ENCODE data around the gene TIGD3. TPM values are rescaled to one million over a fixed set of nuclear protein-coding genes. Genes with fewer than 3 reads are reported as not detected.

TIGD3 gene
- total and polyA plus RNA-seq, 2 experiments from 2014 or later: 1.2 to 3.0 TPM

GRCh38 chr11:65399845-65400244 lies 45.3 kb downstream of the TIGD3 start:
- H3K27me3 ChIP-seq (ENCODE audit: insufficient read depth): no peaks in the 10 kb centered on the region
- 0 out of 2 replicates have a peak, but pooled peaks cover 6% of the 10 kb centered on the region for H3K4me1 ChIP-seq (ENCODE audit: insufficient read depth)
- peaks cover 9% of the 10 kb centered on the region for H3K27me3 Mint-ChIP-seq (ENCODE audit: insufficient read depth, low read depth, poor library complexity)
- DNase-seq (ENCODE audit: low spot score): no peak
- no peaks in the 10 kb centered on the region for H4K20me1 ChIP-seq (replicated peaks; ENCODE audit: insufficient read depth)
- no peaks in the 10 kb centered on the region for H3K79me2 ChIP-seq (replicated peaks; ENCODE audit: insufficient read depth)
- H3K9me3 Mint-ChIP-seq: no peaks in the 10 kb centered on the region
- no peaks in the 10 kb centered on the region for H3K9me2 ChIP-seq (ENCODE audit: insufficient read depth)
- H3K4me2 ChIP-seq: no peak overlapping the region
- H3K36me3 Mint-ChIP-seq (ENCODE audit: low read depth): peaks cover 12% of the 10 kb centered on the region; the same call in 2 of the 3 replicates
- peaks cover 10% of the 10 kb centered on the region for H3K4me1 Mint-ChIP-seq
- H3K27ac Mint-ChIP-seq: no peak overlapping the region
- H2AFZ ChIP-seq: no peak overlapping the region
- ATAC-seq: no peak
- no peak overlapping the region for H3K27ac ChIP-seq (ENCODE audit: low read depth)
- no peak overlapping the region for H3K4me3 ChIP-seq
- H3K4me3 Mint-ChIP-seq: no peak overlapping the region
- no peaks in the 10 kb centered on the region for H3K36me3 ChIP-seq (ENCODE audit: insufficient read depth)
- no peak for TF ChIP-seq ZNF462 (CRISPR knock-in tag; IDR thresholded peaks at IDR 0.05)
- no peaks in the 10 kb centered on the region for H3F3A ChIP-seq (replicated peaks; ENCODE audit: low read depth)

DNA sequence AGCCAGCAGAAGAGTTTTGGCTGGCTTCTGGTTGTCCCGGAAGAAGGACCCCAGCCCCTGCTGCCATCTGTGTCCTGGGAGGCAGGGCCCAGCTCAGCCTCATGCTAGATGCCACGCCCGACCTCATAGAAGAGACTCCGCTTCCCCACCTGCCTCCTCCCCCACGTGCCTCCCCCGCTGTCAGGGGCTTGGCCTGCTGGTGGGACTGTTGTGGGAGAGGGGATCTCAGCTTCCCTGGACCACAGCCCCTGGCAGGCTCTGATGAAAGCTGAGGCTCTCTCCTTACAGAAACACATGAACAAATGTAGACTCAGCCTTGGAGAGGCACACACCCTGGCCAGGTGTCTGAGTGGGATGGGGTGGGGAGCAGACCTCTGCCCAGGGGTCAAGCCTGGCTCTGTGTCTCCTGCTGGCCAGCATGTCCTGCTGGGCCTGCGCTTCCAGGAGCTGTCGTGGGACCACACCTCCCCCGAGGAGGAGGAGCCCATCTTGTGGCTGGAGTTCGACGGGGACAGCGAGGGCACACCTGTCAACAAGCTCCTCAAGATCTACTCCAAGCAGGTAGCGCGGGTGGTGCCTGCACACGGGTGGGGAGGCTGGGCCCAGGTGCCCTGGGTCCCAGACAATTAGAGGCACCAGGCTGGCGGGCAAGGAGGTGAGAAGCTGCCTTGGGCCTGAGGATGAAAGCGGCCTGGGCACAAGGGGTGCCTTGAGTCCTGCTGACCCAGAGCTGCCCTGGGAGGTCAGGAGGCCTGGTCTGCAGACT lies 45.9 kb downstream of the TIGD3 start:
- Mint-ChIP-seq H3K27me3 (ENCODE audit: insufficient read depth, low read depth, poor library complexity) (peaks cover 9% of the 10 kb centered on the region), H3K27ac (no peak overlapping the region), H3K9me3 (no peaks in the 10 kb centered on the region), H3K4me1 (peaks cover 10% of the 10 kb centered on the region), H3K36me3 (ENCODE audit: low read depth) (peaks cover 14% of the 10 kb centered on the region; the same call in 2 of the 3 replicates), H3K4me3 (no peak overlapping the region)
- no peaks in the 10 kb centered on the region for H3K36me3 ChIP-seq (ENCODE audit: insufficient read depth)
- H3K4me1 ChIP-seq (ENCODE audit: insufficient read depth): 0 out of 2 replicates have a peak, but pooled peaks cover 6% of the 10 kb centered on the region
- no peak overlapping the region for H3K27ac ChIP-seq (ENCODE audit: low read depth)
- H3K27me3 ChIP-seq (ENCODE audit: insufficient read depth): no peaks in the 10 kb centered on the region
- DNase-seq (ENCODE audit: low spot score) (no peak), ATAC-seq (no peak)
- H2AFZ ChIP-seq: no peak overlapping the region
- H3F3A ChIP-seq (replicated peaks; ENCODE audit: low read depth): no peaks in the 10 kb centered on the region
- no peak overlapping the region for H3K4me3 ChIP-seq
- H3K79me2 ChIP-seq (replicated peaks; ENCODE audit: insufficient read depth): no peaks in the 10 kb centered on the region
- H3K4me2 ChIP-seq: no peak overlapping the region
- H4K20me1 ChIP-seq (replicated peaks; ENCODE audit: insufficient read depth): no peaks in the 10 kb centered on the region
- no peaks in the 10 kb centered on the region for H3K9me2 ChIP-seq (ENCODE audit: insufficient read depth)
- TF ChIP-seq NANOG (IDR thresholded peaks at IDR 0.05; ENCODE audit: borderline replicate concordance): no peak
- no peak for TF ChIP-seq REST (IDR thresholded peaks at IDR 0.05; ENCODE audit: unreplicated experiment)
- no peak for TF ChIP-seq CREB1 (CRISPR knock-in tag; IDR thresholded peaks at IDR 0.05; ENCODE audit: low read depth)
- TF ChIP-seq, protein P1, sequence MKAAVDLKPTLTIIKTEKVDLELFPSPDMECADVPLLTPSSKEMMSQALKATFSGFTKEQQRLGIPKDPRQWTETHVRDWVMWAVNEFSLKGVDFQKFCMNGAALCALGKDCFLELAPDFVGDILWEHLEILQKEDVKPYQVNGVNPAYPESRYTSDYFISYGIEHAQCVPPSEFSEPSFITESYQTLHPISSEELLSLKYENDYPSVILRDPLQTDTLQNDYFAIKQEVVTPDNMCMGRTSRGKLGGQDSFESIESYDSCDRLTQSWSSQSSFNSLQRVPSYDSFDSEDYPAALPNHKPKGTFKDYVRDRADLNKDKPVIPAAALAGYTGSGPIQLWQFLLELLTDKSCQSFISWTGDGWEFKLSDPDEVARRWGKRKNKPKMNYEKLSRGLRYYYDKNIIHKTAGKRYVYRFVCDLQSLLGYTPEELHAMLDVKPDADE (IDR thresholded peaks at IDR 0.05): no peak

All from GM23338 (cell line).